ENCODE measurements around the gene TRIM44. TPM values are rescaled to one million over a fixed set of nuclear protein-coding genes. Genes with fewer than 3 reads are reported as not detected.
"Not testable (repeated sequence)": the region's sequence is repeated elsewhere in the genome, so short reads cannot be mapped to it uniquely, and the experiment has no call there.

The TRIM44 gene
- total RNA-seq, 4 donors from 2014 or later = 27.3 to 83.4 (median 61.4) TPM

DNA sequence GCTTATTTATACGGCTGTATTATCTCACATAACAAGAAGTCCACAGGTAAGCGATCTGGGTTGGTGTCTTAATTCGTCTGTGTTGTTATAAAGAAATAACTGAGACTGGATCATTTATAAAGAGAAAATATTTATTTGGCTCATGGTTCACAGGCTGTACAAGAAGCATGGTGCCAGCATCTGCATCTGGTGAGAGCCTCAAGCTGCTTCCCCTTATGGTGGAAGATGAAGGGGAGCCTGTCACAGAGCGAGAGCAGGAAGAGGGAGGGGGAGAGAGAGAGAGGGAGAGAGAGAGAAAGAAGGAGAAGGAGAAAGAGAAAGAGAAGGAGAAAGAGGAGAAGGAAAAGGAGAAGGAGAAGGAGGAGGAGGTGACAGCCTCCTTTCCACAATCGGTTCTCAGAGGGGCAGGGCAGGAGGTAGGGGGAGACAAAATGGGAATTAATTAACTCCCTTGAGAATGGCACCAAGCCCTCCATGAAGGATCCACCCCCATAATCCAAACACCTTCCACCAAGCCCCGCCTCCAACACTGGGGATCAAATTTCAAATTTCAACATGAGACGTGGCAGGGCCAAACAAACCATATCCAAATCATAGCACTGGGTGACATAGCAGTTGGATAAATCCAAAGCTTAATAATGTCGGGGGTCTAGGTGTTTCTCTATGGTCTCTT is 15.0 kb upstream of the TRIM44 start:
- no peaks in the 10 kb centered on the region for H3K9me3 ChIP-seq
- no peaks in the 10 kb centered on the region for H3K36me3 ChIP-seq
- H3K4me3 ChIP-seq = no peak overlapping the region
- no peaks in the 10 kb centered on the region for H3K4me1 ChIP-seq
- no peaks in the 10 kb centered on the region for H3K27me3 ChIP-seq
- no peak for DNase-seq
- no peak for TF ChIP-seq POLR2A (IDR thresholded peaks at IDR 0.05)
- TF ChIP-seq, protein P1, sequence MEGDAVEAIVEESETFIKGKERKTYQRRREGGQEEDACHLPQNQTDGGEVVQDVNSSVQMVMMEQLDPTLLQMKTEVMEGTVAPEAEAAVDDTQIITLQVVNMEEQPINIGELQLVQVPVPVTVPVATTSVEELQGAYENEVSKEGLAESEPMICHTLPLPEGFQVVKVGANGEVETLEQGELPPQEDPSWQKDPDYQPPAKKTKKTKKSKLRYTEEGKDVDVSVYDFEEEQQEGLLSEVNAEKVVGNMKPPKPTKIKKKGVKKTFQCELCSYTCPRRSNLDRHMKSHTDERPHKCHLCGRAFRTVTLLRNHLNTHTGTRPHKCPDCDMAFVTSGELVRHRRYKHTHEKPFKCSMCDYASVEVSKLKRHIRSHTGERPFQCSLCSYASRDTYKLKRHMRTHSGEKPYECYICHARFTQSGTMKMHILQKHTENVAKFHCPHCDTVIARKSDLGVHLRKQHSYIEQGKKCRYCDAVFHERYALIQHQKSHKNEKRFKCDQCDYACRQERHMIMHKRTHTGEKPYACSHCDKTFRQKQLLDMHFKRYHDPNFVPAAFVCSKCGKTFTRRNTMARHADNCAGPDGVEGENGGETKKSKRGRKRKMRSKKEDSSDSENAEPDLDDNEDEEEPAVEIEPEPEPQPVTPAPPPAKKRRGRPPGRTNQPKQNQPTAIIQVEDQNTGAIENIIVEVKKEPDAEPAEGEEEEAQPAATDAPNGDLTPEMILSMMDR (IDR thresholded peaks at IDR 0.05) = no peak
- H3K27ac ChIP-seq = no peak overlapping the region

DNA sequence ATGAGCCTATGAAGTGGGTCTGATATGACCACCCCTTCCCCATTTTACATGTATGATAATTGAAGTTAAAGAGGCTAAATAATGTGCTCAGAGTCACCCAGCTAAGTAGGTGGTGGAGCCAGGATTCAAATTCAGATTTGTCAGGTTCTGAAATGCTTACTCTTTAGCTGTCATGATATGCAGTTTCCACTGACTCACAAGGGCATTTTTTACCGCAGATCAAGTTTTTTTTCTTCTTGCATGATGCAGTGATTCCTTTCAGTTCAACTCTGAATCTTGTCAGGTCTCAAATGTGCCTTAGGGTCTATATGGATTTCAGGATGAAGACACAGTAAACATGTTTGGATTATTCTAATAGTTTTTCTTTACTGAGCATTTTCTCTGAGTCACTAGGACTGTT is 12.6 kb upstream of the TRIM44 start:
- TF ChIP-seq, protein P1 (IDR thresholded peaks at IDR 0.05) = no peak
- TF ChIP-seq POLR2A (IDR thresholded peaks at IDR 0.05) = no peak
- no peaks in the 10 kb centered on the region for H3K4me1 ChIP-seq
- H3K27ac ChIP-seq = no peak overlapping the region
- no peak for DNase-seq
- H3K36me3 ChIP-seq = no peaks in the 10 kb centered on the region
- H3K27me3 ChIP-seq = no peaks in the 10 kb centered on the region
- no peak overlapping the region for H3K4me3 ChIP-seq
- no peaks in the 10 kb centered on the region for H3K9me3 ChIP-seq

DNA sequence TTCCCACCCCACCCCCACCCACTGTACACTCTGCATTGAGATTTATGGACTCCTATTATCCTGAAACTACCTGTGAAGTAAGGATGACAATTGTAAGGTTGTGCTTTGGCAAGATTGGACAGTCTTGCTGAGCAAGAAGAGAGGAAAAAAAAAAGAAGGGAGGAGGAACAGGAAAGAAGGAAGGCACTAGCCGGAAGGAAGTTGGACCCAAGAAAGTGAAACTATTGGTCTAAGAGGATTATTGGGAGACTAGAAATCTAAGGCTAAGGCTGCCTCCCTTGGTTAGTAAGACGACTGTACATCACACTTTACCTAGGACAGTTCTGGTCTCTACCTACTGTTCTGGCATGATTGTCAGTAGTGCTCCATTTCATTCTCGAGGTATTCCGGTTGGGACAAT is 12.1 kb upstream of the TRIM44 start:
- TF ChIP-seq, protein P1 (IDR thresholded peaks at IDR 0.05) = no peak
- TF ChIP-seq POLR2A (IDR thresholded peaks at IDR 0.05) = no peak
- no peak for DNase-seq
- no peaks in the 10 kb centered on the region for H3K4me1 ChIP-seq
- H3K36me3 ChIP-seq = no peaks in the 10 kb centered on the region
- no peak overlapping the region for H3K27ac ChIP-seq
- no peak overlapping the region for H3K4me3 ChIP-seq
- H3K9me3 ChIP-seq = no peaks in the 10 kb centered on the region
- H3K27me3 ChIP-seq = no peaks in the 10 kb centered on the region

DNA sequence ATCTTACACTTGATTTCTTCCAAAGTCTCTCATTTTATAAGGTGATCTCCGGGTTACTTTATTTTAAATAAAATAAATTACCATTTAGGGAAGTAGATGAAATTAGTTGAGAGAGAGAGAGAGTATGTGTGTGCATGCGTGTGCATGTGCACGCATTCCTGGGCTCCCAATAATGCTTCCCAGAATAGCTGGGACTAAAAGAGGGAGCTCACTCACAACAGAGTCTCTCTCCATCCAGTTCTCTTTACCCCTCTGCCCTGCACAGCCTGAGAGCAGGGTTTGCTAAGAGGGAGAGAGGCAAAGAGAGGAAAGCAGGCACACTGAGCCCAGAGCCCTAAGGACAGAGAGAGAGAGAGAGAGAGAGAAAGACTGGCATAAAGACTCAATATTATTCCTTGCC is 11.3 kb upstream of the TRIM44 start:
- no peaks in the 10 kb centered on the region for H3K4me1 ChIP-seq
- no peak overlapping the region for H3K4me3 ChIP-seq
- no peaks in the 10 kb centered on the region for H3K36me3 ChIP-seq
- no peaks in the 10 kb centered on the region for H3K27me3 ChIP-seq
- no peak for TF ChIP-seq POLR2A (IDR thresholded peaks at IDR 0.05)
- TF ChIP-seq, protein P1 (IDR thresholded peaks at IDR 0.05) = no peak
- no peaks in the 10 kb centered on the region for H3K9me3 ChIP-seq
- no peak overlapping the region for H3K27ac ChIP-seq
- DNase-seq = no peak

DNA sequence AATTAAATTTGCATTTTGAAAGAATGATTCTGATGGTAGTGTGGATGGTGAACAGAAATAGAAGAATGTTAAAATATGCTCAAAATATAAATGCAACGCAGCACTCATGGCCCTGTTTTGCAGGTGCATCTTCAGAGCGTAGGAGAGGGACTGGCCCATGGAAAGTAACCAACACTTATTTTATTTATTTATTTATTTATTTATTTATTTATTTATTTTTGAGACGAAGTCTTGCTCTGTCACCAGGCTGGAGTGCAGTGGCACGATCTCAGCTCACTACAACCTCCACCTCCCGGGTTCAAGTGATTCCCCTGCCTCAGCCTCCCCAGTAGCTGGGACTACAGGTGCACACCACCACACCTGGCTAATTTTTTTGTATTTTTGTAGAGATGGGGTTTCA is 9.8 kb upstream of the TRIM44 start:
- H3K36me3 ChIP-seq, H3K4me1 ChIP-seq: not testable (repeated sequence)

DNA sequence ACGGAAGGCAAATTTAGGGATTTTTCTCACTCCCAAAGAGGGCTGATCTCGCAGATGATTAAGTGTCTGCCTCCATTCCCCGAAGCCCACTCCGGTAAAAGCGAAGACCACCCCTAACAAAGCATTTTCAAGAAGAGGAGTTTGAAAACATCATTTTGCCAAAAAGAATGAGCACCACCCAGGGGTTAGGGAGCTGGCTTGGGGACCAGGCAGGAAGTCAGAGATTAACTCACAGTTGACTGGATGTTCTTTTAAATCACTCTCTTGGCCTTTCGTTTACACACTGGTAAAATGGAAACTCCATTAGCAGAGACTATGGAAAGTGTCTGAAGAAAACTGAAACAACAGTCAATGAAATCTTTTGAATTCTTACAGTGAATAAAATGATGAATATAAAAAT is 7.9 kb upstream of the TRIM44 start:
- Histone ChIP-seq H3K27me3 (no peaks in the 10 kb centered on the region), H3K27ac (no peak overlapping the region), H3K4me3 (no peak overlapping the region), H3K36me3 (no peaks in the 10 kb centered on the region), H3K4me1 (no peaks in the 10 kb centered on the region), H3K9me3 (no peaks in the 10 kb centered on the region)
- no peak for TF ChIP-seq POLR2A (IDR thresholded peaks at IDR 0.05)
- TF ChIP-seq, protein P1 (IDR thresholded peaks at IDR 0.05) = no peak
- no peak for DNase-seq

More for the DNA sequence above, 9.8 kb upstream of the TRIM44 start:
- H3K4me3 ChIP-seq, H3K27me3 ChIP-seq, DNase-seq, H3K27ac ChIP-seq, H3K9me3 ChIP-seq: not testable (repeated sequence)
